Measurements from ENCODE around the gene TSPAN18. TPM values are rescaled to one million over a fixed set of nuclear protein-coding genes. Genes with fewer than 3 reads are reported as not detected.

The TSPAN18 gene
- total RNA-seq, 1 donor from 2014 or later: 38.4 TPM

- no peaks in the 10 kb centered on the region for H3K36me3 ChIP-seq
- intact Hi-C loops (cut with DNase I): no loop called here
- ATAC-seq (no peak), DNase-seq (no peak)
- H3K27ac ChIP-seq: no peak overlapping the region
- no peak overlapping the region for H3K4me3 ChIP-seq
- H3K9me3 ChIP-seq: no peaks in the 10 kb centered on the region
- no peaks in the 10 kb centered on the region for H3K27me3 ChIP-seq (ENCODE audit: low read depth)
- peaks cover 13% of the 10 kb centered on the region for H3K4me1 ChIP-seq
- TF ChIP-seq, protein P1, sequence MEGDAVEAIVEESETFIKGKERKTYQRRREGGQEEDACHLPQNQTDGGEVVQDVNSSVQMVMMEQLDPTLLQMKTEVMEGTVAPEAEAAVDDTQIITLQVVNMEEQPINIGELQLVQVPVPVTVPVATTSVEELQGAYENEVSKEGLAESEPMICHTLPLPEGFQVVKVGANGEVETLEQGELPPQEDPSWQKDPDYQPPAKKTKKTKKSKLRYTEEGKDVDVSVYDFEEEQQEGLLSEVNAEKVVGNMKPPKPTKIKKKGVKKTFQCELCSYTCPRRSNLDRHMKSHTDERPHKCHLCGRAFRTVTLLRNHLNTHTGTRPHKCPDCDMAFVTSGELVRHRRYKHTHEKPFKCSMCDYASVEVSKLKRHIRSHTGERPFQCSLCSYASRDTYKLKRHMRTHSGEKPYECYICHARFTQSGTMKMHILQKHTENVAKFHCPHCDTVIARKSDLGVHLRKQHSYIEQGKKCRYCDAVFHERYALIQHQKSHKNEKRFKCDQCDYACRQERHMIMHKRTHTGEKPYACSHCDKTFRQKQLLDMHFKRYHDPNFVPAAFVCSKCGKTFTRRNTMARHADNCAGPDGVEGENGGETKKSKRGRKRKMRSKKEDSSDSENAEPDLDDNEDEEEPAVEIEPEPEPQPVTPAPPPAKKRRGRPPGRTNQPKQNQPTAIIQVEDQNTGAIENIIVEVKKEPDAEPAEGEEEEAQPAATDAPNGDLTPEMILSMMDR (IDR thresholded peaks at IDR 0.05): no peak
Observed at GRCh38 chr11:44738791-44739190, 12.0 kb downstream of the TSPAN18 start.

DNA sequence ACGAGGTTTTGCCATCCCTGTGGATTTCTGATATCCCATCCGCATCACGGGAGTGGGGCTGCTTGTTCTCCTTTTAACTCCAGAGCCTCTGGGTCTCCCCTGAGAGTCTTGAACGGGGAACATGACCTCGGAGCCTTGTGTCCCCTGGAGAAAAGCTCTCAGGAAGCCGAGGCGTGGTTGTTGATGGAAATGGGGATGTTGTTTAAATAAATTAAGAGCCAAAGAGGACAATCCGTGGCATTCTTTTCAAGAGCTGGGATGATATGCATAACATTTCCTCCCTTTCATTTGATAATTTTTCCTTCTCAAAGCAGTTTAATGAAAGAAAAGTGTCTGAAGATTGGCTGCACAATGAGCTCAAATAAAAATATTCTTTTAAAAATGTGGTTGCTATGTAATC lies 14.2 kb downstream of the TSPAN18 start:
- Histone ChIP-seq H3K36me3 (no peaks in the 10 kb centered on the region), H3K27me3 (ENCODE audit: low read depth) (no peaks in the 10 kb centered on the region), H3K9me3 (no peaks in the 10 kb centered on the region), H3K27ac (no peak overlapping the region), H3K4me1 (peaks cover 16% of the 10 kb centered on the region), H3K4me3 (no peak overlapping the region)
- intact Hi-C loops (cut with DNase I): no loop called here
- TF ChIP-seq, protein P1 (IDR thresholded peaks at IDR 0.05): no peak
- DNase-seq: no peak
- no peak for ATAC-seq

- Histone ChIP-seq H3K4me3 (no peak overlapping the region), H3K9me3 (no peaks in the 10 kb centered on the region), H3K36me3 (no peaks in the 10 kb centered on the region), H3K27ac (no peak overlapping the region), H3K4me1 (peaks cover 21% of the 10 kb centered on the region), H3K27me3 (ENCODE audit: low read depth) (no peaks in the 10 kb centered on the region)
- intact Hi-C loops (cut with DNase I): no loop called here
- DNase-seq: no peak
- TF ChIP-seq, protein P1 (IDR thresholded peaks at IDR 0.05): no peak
- ATAC-seq: no peak
Observed at GRCh38 chr11:44741976-44742375, 15.2 kb downstream of the TSPAN18 start.

DNA sequence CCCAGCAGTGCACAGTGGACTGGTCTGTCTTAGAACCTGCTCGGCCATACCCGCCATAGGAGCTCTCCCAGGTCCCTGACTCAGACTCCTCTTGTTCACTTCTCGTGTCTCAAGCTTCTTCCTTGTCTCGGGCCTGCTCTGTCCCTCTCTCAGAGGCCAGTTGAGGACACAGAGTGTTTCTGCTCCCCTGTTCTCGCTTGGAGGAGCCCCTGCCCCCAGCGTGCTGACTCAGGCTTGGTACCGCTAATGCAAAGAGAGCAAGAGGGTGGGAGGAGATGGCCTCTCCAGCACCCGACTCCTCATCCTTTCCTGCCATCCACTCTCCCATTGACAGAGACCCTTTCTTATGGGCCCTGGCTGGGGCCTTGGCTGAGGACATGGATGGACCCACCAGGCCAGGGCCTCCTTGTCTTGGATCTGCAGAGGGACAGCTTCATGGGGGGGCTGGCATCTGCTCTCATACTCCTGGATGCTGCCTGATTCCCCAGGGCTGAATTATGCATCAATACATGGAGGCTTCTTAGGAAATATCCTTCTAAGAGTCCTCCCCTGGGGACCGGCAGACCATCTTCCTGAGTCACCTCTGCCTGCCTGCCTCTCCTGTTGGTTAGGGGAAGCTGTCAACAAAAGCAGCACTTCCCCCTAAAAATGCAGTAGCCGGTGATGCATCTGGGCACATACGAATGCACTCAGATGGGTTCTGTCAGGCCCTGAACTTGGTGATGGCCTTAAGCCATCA lies 15.9 kb downstream of the TSPAN18 start:
- H3K36me3 ChIP-seq: no peaks in the 10 kb centered on the region
- no peaks in the 10 kb centered on the region for H3K27me3 ChIP-seq (ENCODE audit: low read depth)
- TF ChIP-seq, protein P1 (IDR thresholded peaks at IDR 0.05): no peak
- no peak overlapping the region for H3K27ac ChIP-seq
- DNase-seq: no peak
- intact Hi-C loops (cut with DNase I): no loop called here
- peaks cover 21% of the 10 kb centered on the region for H3K4me1 ChIP-seq
- H3K9me3 ChIP-seq: no peaks in the 10 kb centered on the region
- no peak overlapping the region for H3K4me3 ChIP-seq
- ATAC-seq: no peak

DNA sequence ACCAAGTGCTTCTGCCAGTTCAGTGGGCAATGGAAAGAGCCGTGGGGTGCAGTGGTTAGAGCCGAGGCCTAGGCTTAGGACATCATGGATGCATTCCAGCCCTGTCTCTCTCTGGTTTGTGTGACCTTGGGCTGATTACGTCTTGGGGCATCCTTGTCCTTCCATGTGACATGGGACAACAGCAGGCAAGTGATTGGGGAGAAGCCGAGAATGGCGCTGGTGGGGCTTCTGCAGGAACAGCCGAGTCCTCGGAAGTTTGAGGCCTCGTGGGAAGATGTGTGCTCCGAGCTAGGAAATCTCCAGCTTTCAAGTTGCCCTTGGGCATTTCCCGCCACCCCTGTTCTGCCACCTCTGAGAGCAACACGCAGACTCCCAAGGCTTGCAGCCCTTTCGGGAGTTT lies 16.6 kb downstream of the TSPAN18 start:
- H3K36me3 ChIP-seq: no peaks in the 10 kb centered on the region
- ATAC-seq (no peak), DNase-seq (no peak)

More for the DNA sequence above, 16.6 kb downstream of the TSPAN18 start:
- Histone ChIP-seq H3K4me1 (peaks cover 21% of the 10 kb centered on the region), H3K27me3 (ENCODE audit: low read depth) (no peaks in the 10 kb centered on the region), H3K4me3 (no peak overlapping the region), H3K27ac (no peak overlapping the region), H3K9me3 (no peaks in the 10 kb centered on the region)
- TF ChIP-seq, protein P1 (IDR thresholded peaks at IDR 0.05): no peak
- intact Hi-C loops (cut with DNase I): no loop called here

Data from lower lobe of right lung (tissue), 2 donors.